Mucosa of descending colon (tissue), 3 donors: Measurements from ENCODE around the gene SH2D6. TPM values are rescaled to one million over a fixed set of nuclear protein-coding genes. Genes with fewer than 3 reads are reported as not detected.

ENCODE experiments used
- ATAC-seq: fragments of 200-7000 bp; cut with Tn5 transposase; one replicate; pipeline ENCODE4 v1.9.1; 2020; ENCODE audit warnings: mild to moderate bottlenecking, moderate library complexity
- DNase-seq, 3 donors: peaks; one replicate each; pipeline ENCODE4 v3.0.0-alpha.2; 2020
- H3K36me3 ChIP-seq: fragments of 200-600 bp; one replicate; pipeline ENCODE4 v1.8.0; 2021; ENCODE audit warnings: low read depth, mild to moderate bottlenecking
- H3K4me1 ChIP-seq: fragments of 200-600 bp; one replicate; pipeline ENCODE4 v1.8.0; 2021; ENCODE audit warnings: low read depth, mild to moderate bottlenecking
- H3K4me3 ChIP-seq: fragments of 200-600 bp; one replicate; pipeline ENCODE4 v1.8.0; 2021; ENCODE audit warnings: mild to moderate bottlenecking
- H3K9me3 ChIP-seq: fragments of 200-600 bp; one replicate; pipeline ENCODE4 v1.8.0; 2021; ENCODE audit warnings: mild to moderate bottlenecking
- CTCF ChIP-seq: fragments of 200-600 bp; IDR thresholded peaks from one replicate; pipeline ENCODE4 v1.8.0; 2022; ENCODE audit warnings: antibody characterized with exemption, mild to moderate bottlenecking
- intact Hi-C, 2 donors: fragments of 100-400 bp; cut with DNase I in 1 of 2; cut with micrococcal nuclease in 1 of 2; formaldehyde crosslinking; loops; one replicate each; pipeline versions ENCODE4 v1.11.0 to v1.11.1; 2022; cut with DNase I, micrococcal nuclease
- total RNA-seq, 3 donors: library from RNA; stranded (reverse); fragmentation: NEBNext Ultra II Directional in 2 of 3; extraction: Animal tissue kit (Norgen Biotek cat#: 25700) in 2 of 3; gene quantifications; one replicate each; pipeline versions ENCODE4 v1.2.1 to v1.2.4, GENCODE V29; 2021 to 2023
- donor health status: DM: no; HTN: no; CAD: no; lungs with moderate emphysema.
- donor health status: DM: no; HTN: no; CAD: no.
- donor health status: DM: no; HTN: yes; CAD: no.

SH2D6 gene
- total RNA-seq, 3 donors from 2014 or later, result 6.7 to 13.1 (median 8.6) TPM

- H3K4me1 ChIP-seq, result no peaks in the 10 kb centered on the region
- H3K36me3 ChIP-seq, result no peaks in the 10 kb centered on the region
- H3K4me3 ChIP-seq, result no peak overlapping the region
- no peak for TF ChIP-seq CTCF
- ATAC-seq (peak; percentile 15), DNase-seq (no peak)
- intact Hi-C loops, result no loop called here
- H3K9me3 ChIP-seq, result no peaks in the 10 kb centered on the region
Measured at GRCh38 chr2:85446296-85447221, 28.0 kb downstream of the SH2D6 start.

GRCh38 chr2:85447222-85447585, 28.7 kb downstream of the SH2D6 start:
- H3K36me3 ChIP-seq, result no peaks in the 10 kb centered on the region
- ATAC-seq (no peak), DNase-seq (no peak)
- no peak for TF ChIP-seq CTCF
- no peaks in the 10 kb centered on the region for H3K4me1 ChIP-seq
- intact Hi-C loops, result no loop called here
- no peak overlapping the region for H3K4me3 ChIP-seq
- H3K9me3 ChIP-seq, result no peaks in the 10 kb centered on the region

GRCh38 chr2:85448461-85449213, 30.1 kb downstream of the SH2D6 start:
- ATAC-seq (no peak), DNase-seq (no peak)
- Histone ChIP-seq H3K4me1 (no peaks in the 10 kb centered on the region), H3K9me3 (no peaks in the 10 kb centered on the region), H3K36me3 (no peaks in the 10 kb centered on the region), H3K4me3 (no peak overlapping the region)
- TF ChIP-seq CTCF, result no peak
- intact Hi-C loops, result no loop called here

- no peak for TF ChIP-seq CTCF
Measured at GRCh38 chr2:85449214-85449588, 30.7 kb downstream of the SH2D6 start.

GRCh38 chr2:85452237-85452636, 33.7 kb downstream of the SH2D6 start:
- intact Hi-C loops, result no loop called here
- TF ChIP-seq CTCF, result no peak
- H3K36me3 ChIP-seq, result no peaks in the 10 kb centered on the region
- peaks cover 2% of the 10 kb centered on the region for H3K4me1 ChIP-seq
- no peaks in the 10 kb centered on the region for H3K9me3 ChIP-seq
- DNase-seq (no peak), ATAC-seq (no peak)
- H3K4me3 ChIP-seq, result no peak overlapping the region

More at GRCh38 chr2:85449214-85449588, 30.7 kb downstream of the SH2D6 start:
- no peak for ATAC-seq
- Histone ChIP-seq H3K4me1 (no peaks in the 10 kb centered on the region), H3K9me3 (no peaks in the 10 kb centered on the region), H3K36me3 (no peaks in the 10 kb centered on the region), H3K4me3 (no peak overlapping the region)
- intact Hi-C loops, result no loop called here
- no peak for DNase-seq
